ENCODE measurements around the gene CERS6.

DNA sequence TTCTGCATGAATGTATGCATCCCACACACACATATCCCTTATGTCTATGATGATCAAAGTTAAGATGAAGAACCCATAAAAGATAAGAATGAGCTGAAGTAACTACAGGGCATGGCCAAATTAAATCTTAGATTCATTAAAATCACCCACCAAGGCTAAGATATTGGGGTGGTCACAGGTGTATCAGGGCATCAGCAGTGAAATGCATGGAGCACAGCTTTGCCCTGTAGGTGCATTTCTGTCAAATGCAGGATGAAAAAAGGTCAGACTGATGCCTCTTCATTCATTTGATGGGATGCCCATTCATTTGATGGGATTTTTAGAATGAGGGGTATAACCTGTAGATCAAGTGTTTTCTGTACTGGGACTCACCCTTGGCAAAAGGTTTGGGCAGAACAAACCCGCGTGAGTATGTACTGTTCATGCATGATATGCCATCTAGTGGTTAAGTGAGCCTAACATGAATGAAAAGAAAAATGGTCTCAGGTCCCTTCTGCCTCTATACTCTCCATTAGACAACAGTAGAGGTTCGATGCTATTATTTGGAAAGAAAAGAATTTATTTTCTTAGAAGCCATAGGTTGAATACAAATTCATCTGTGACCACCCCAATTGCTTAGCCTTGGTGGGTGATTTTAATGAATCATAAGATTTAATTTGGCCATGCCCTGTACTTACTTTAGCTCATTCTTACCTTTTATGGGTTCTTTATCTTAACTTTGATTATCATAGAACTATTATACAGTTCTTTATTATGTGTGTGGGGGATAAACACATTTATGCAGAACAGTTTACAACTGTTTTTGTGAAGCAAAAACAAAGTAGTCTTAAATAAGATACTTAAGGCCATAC is 303.1 kb downstream of the CERS6 start:
- TF ChIP-seq, protein P1, sequence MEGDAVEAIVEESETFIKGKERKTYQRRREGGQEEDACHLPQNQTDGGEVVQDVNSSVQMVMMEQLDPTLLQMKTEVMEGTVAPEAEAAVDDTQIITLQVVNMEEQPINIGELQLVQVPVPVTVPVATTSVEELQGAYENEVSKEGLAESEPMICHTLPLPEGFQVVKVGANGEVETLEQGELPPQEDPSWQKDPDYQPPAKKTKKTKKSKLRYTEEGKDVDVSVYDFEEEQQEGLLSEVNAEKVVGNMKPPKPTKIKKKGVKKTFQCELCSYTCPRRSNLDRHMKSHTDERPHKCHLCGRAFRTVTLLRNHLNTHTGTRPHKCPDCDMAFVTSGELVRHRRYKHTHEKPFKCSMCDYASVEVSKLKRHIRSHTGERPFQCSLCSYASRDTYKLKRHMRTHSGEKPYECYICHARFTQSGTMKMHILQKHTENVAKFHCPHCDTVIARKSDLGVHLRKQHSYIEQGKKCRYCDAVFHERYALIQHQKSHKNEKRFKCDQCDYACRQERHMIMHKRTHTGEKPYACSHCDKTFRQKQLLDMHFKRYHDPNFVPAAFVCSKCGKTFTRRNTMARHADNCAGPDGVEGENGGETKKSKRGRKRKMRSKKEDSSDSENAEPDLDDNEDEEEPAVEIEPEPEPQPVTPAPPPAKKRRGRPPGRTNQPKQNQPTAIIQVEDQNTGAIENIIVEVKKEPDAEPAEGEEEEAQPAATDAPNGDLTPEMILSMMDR (IDR thresholded peaks at IDR 0.05): peak in 5 of 6 experiments; percentile 38 to 76 (median 65)
- no peak for TF ChIP-seq POLR2A (IDR thresholded peaks at IDR 0.05)

All from thyroid gland (tissue), 4 donors.